NB4 (cell line): ENCODE measurements around the gene CDC42BPA.

Source experiments
- CTCF ChIP-seq: IDR thresholded peaks from one replicate; pipeline ENCODE4 v1.5.1; 2012; ENCODE audit warnings: low read depth, low read length
- MYC ChIP-seq: IDR thresholded peaks from 2 replicates; pipeline ENCODE4 v1.6.1; 2011; ENCODE audit warnings: low read depth, low read length
- POLR2A ChIP-seq: IDR thresholded peaks from 2 replicates; pipeline ENCODE4 v1.6.1; 2011; ENCODE audit warnings: mild to moderate bottlenecking; ENCODE audit not compliant: insufficient read length; ENCODE audit errors: extremely low read depth

- TF ChIP-seq CTCF, result no peak
- TF ChIP-seq POLR2A, result no peak
- TF ChIP-seq MYC, result no peak
Observed at GRCh38 chr1:226989085-226989920, 329.0 kb downstream of the CDC42BPA start.
